GM12891 (cell line): Measurements from ENCODE around the gene EYS.

Experiments
- POLR2A ChIP-seq: IDR thresholded peaks from 2 replicates; pipeline ENCODE4 v1.6.1; 2011; ENCODE audit warnings: low read depth, low read length, control low read depth
- POLR2AphosphoS5 ChIP-seq: IDR thresholded peaks from 2 replicates; pipeline ENCODE4 v1.6.1; 2011; ENCODE audit warnings: low read depth, low read length, control low read depth

DNA sequence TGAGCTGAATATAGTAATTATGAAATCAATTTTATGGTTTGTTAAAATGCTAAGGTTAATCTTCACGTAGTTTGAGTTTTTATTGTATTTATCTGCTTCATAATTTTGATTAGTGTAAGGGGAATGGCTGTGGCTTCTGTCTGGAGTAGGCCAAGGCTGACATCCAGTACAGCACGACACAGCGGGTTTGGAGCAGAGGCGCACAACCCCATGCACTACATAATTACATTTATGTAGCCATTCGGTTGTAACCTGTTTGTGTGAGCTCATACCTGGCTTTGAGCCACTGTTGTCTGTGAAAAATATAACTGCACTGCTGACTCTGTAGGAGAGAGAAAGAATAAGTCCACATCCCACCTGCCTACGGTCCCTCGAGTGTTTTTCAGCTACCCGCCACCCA lies 615.5 kb downstream of the EYS start:
- TF ChIP-seq POLR2AphosphoS5 (no peak), POLR2A (no peak)
